Measurements from ENCODE around the gene DLGAP1. TPM values are rescaled to one million over a fixed set of nuclear protein-coding genes. Genes with fewer than 3 reads are reported as not detected.

DLGAP1 gene
- polyA plus RNA-seq, 1 donor from 2014 or later, result 4.5 TPM

- no peak overlapping the region for H2AFZ ChIP-seq (ENCODE audit: low read depth, low read length)
- H3K4me3 ChIP-seq (ENCODE audit: low read length), result no peak overlapping the region
- TF ChIP-seq RAD21 (conservative IDR thresholded peaks at IDR 0.05) (no peak), EP300 (conservative IDR thresholded peaks at IDR 0.05; ENCODE audit: poor library complexity, severe bottlenecking) (no peak), CTCF (IDR thresholded peaks at IDR 0.05; ENCODE audit: poor library complexity, severe bottlenecking) (no peak), SMC3 (conservative IDR thresholded peaks at IDR 0.05; ENCODE audit: poor library complexity) (no peak), TAF1 (IDR thresholded peaks at IDR 0.05; ENCODE audit: low read depth) (no peak), MXI1 (conservative IDR thresholded peaks at IDR 0.05; ENCODE audit: poor library complexity, severe bottlenecking) (no peak), POLR2AphosphoS5 (IDR thresholded peaks at IDR 0.05) (no peak), EZH2 (IDR thresholded peaks at IDR 0.05; ENCODE audit: borderline replicate concordance, insufficient read depth, low read length, poor library complexity, severe bottlenecking) (no peak), REST (IDR thresholded peaks at IDR 0.05; ENCODE audit: borderline replicate concordance) (no peak)
- no peak overlapping the region for H3K27ac ChIP-seq (ENCODE audit: low read length)
- no peaks in the 10 kb centered on the region for H3K79me2 ChIP-seq (replicated peaks; ENCODE audit: insufficient read depth, low read length)
- no peaks in the 10 kb centered on the region for H3K9me3 ChIP-seq (ENCODE audit: low read length)
- no peaks in the 10 kb centered on the region for H3F3A ChIP-seq (ENCODE audit: insufficient read depth, low read length, poor library complexity, severe bottlenecking)
- no peak overlapping the region for H3K9ac ChIP-seq (ENCODE audit: low read length)
- no peaks in the 10 kb centered on the region for H4K20me1 ChIP-seq (ENCODE audit: insufficient read depth)
- H3K4me2 ChIP-seq (ENCODE audit: low read length), result no peak overlapping the region
- no peaks in the 10 kb centered on the region for H3K36me3 ChIP-seq (ENCODE audit: insufficient read depth, low read length)
- H3K27me3 ChIP-seq (ENCODE audit: insufficient read depth, low read depth, low read length), result no peaks in the 10 kb centered on the region
- no peaks in the 10 kb centered on the region for H3K9me2 ChIP-seq (ENCODE audit: insufficient read depth, low read length)
Measured at GRCh38 chr18:3721771-3722648, 733.1 kb downstream of the DLGAP1 start.

- H3K79me2 ChIP-seq (replicated peaks; ENCODE audit: insufficient read depth, low read length), result no peaks in the 10 kb centered on the region
- H2AFZ ChIP-seq (ENCODE audit: low read depth, low read length), result no peak overlapping the region
- TF ChIP-seq CTCF (IDR thresholded peaks at IDR 0.05; ENCODE audit: poor library complexity, severe bottlenecking), result no peak
- no peak for TF ChIP-seq EZH2 (IDR thresholded peaks at IDR 0.05; ENCODE audit: borderline replicate concordance, insufficient read depth, low read length, poor library complexity, severe bottlenecking)
- no peak for TF ChIP-seq POLR2AphosphoS5 (IDR thresholded peaks at IDR 0.05)
- no peak for TF ChIP-seq REST (IDR thresholded peaks at IDR 0.05; ENCODE audit: borderline replicate concordance)
- no peak for TF ChIP-seq TAF1 (IDR thresholded peaks at IDR 0.05; ENCODE audit: low read depth)
- TF ChIP-seq MXI1 (conservative IDR thresholded peaks at IDR 0.05; ENCODE audit: poor library complexity, severe bottlenecking), result no peak
- TF ChIP-seq EP300 (conservative IDR thresholded peaks at IDR 0.05; ENCODE audit: poor library complexity, severe bottlenecking), result no peak
- no peak for TF ChIP-seq SMC3 (conservative IDR thresholded peaks at IDR 0.05; ENCODE audit: poor library complexity)
- no peak for TF ChIP-seq RAD21 (conservative IDR thresholded peaks at IDR 0.05)
- H3K36me3 ChIP-seq (ENCODE audit: insufficient read depth, low read length), result no peaks in the 10 kb centered on the region
- no peak overlapping the region for H3K4me2 ChIP-seq (ENCODE audit: low read length)
- H3K9me3 ChIP-seq (ENCODE audit: low read length), result no peaks in the 10 kb centered on the region
- H3F3A ChIP-seq (ENCODE audit: insufficient read depth, low read length, poor library complexity, severe bottlenecking), result no peaks in the 10 kb centered on the region
- no peak overlapping the region for H3K9ac ChIP-seq (ENCODE audit: low read length)
- no peaks in the 10 kb centered on the region for H3K27me3 ChIP-seq (ENCODE audit: insufficient read depth, low read depth, low read length)
- H4K20me1 ChIP-seq (ENCODE audit: insufficient read depth), result no peaks in the 10 kb centered on the region
- no peaks in the 10 kb centered on the region for H3K9me2 ChIP-seq (ENCODE audit: insufficient read depth, low read length)
- no peak overlapping the region for H3K4me3 ChIP-seq (ENCODE audit: low read length)
- H3K27ac ChIP-seq (ENCODE audit: low read length), result no peak overlapping the region
Measured at GRCh38 chr18:3720818-3721545, 734.1 kb downstream of the DLGAP1 start.

All from neural cell (in vitro differentiated cells).